TTC549 (cell line): ENCODE results near the gene TRIM27.
"Not testable (repeated sequence)": the region's sequence is repeated elsewhere in the genome, so short reads cannot be mapped to it uniquely, and the experiment has no call there.

ENCODE experiments used
- FAIRE-seq: peaks from 2 replicates; lab custom pipeline; 2012; peaks lifted over from hg19 to GRCh38; lab: Jason Lieb, UNC

The TRIM27 gene

DNA sequence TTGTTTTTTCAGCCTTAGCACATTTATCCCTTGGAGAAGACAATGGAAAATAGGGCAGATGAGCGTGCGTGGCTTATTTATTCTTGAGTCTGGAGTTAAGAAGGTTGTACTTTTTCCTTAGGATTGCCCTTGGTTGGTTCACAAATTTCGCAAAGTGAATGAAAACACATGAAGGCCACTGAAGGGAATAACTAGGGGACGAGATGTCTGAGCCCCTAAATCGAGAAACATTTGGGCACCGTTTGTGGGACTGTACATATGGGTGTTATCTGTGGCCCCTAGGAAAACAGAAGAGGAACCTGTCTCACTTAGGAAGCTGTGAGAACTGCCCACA, 19.4 kb upstream of the TRIM27 start:
- FAIRE-seq = no peak

DNA sequence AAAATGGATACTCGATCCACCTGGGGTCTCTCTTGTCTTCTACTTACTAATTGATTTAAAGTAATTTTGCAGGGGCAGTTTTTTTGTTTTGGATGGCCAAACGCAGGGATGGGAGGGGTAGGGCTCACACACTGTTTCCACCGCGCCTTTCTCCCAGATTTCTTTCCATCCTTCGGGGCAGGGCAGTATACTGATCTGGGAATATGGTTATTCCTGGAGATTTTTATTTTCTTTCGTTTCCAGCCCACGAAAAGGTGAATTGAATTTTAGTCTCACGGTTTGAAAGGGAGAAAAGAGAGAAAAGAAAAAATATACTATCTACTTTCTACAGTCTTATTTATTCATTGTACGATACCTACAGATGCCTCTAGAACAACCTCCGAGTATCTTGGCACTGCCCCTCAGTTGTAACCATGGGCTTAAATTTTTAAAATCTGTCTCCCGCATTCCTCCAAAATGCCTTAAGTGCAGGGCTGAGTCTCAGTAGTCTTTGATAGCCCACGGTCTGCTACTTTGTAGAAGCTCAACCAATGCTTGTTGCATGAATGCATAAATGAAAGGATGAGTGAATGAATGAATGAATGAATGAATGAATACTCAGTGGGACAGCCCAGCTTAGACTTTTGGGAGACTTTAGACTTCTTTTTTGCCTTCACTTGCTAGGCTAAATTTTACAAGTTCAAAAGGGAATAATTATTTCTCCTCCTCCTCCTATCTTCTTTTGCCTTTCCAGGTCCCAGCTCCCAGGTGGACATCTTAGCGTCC, 18.1 kb upstream of the TRIM27 start:
- FAIRE-seq = peak; percentile 3

DNA sequence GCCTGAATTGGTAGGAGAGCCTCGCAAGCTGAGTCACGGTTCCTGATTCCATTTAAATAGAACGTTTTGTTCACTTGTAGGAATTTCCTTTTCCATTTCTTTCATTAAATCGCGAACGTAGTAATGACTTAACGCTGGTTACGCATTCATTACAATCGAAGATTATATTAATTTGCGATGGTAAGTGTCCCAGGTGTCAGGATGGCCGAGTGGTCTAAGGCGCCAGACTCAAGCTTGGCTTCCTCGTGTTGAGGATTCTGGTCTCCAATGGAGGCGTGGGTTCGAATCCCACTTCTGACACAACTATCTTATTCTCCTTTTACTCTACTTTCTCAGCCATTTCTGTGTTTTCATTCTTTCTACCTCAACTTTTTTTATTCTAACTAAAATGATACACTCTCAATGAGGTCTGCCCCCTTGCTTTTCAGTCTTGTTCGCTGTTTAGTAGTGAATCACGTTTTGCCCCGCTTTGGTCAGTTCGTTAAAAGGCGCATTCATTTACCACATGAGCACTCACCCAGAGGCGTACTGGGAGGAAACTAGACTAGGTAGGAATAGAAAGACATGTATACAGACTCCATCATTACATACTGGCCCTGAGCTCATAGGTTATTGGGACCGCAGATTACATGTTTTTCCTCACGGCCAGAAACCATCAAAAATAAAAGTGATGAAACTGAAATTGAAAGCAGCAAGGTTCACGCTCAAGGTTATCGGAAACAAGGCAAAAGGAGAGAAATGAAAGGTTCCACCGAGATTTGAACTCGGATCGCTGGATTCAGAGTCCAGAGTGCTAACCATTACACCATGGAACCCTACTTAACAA, 17.3 kb upstream of the TRIM27 start:
- FAIRE-seq = no peak

DNA sequence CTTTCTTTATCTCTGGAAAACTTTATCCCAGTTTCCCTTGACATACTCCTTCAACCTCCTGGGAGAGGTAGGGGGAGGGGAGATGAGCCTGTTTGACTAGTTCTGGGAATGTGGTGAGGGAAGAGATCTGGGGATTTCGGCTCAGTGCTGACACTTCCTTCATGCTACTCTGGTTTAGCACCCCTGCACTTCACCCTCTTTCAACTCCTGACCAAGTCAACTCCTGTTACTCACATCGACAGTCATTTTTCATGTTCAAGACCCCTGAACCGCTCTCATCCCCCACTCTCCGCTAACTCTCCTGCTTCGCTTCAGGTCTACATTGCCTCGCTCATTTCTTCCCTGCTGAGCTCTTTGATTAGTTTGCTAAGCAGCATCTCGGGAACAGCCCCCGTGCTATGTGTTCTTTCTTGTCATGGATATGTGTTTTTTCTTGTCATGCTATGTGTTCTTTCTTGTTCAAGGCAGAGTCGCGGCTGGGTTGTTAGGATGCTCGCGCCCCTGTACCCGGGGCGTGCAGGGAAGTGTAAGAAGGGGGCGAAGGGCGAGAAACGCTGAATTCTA, 16.6 kb upstream of the TRIM27 start:
- FAIRE-seq = no peak

DNA sequence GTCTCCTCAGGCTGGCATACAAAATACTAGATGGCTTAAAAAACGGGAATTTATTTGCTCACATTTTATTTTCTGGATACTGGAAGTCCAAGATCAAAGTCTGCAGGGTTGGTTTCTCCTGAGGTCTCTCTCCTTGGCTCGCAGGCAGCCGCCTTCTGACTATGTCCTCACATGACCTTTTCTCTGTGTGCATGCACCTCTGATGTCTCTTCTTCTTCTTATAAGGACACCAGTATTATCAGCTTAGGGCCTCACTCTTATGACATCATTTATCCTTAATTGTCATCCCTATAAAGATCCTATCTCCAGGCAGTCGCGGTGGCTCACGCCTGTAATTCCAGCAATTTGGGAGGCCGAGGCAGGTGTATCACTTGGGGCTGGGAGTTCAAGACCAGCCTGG, 9.3 kb upstream of the TRIM27 start:
- FAIRE-seq = no peak

DNA sequence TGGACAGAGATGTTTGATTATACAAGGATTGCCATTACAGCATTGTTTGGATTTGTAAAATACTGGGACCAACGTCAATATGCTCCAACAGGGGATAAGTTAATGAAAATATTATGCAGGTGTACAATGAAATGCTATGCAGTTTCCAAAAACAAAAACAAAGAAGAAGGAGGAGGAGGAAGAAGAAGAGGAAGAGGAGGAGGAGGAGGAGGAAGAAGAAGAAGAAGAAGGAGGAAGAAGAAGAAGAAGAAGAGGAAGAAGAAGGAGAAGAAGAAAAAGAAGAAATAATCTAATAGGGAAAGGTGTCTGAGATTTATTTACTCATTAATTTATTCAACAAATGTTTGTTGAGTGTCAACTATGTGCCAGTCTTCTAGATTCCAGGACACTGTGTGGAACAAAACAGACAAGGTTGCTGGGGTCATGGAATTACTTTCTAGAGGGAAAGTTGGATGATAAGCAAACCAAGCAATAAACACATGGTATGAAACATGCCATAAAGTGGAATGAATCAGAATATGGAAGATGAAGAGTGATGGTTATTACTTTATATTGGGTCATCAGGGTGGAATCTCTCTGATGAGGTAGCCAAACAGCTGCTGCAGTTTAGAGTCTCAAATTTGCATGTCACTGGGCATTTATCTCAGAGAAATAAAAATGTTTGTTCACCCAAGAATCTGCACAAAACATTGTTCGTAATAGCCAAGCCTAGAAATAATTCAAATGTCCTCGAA, 6.3 kb upstream of the TRIM27 start:
- FAIRE-seq = no peak

DNA sequence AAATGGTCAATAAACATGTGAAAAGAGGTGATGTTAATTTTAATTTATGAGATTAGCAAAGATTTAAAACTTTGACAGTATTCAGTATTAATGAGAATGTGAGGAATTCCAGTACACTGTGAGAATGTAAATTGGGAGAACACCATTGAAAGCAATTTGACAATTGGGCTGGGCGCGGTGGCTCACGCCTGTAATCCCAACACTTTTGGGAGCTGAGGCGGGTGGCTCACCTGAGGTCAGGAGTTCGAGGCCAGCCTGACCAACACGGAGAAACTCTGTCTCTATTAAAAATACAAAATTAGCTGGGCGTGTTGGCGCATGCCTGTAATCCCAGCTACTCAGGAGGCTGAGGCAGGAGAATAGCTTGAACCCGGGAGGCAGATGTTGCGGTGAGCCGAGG, 5.6 kb upstream of the TRIM27 start:
- not testable (repeated sequence) for FAIRE-seq

DNA sequence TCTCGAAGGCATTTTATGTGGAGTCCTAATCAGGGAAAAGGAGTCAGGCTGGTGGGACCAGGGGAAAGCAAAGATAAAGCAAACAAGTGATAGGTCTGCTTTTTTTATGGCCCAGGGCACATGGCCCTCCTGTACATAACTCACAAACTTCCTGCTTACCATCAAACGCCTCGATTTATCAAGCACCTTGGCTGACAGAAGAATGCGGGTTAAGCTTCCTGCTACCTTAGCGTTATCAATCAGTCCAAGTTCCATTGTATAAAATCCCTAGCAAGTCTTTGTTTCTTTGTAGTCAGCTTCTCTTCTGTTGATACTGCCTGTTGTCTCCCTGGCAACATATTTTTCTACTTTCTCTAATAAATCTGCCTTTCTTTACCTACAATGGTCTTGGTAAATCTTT, 4.1 kb upstream of the TRIM27 start:
- no peak for FAIRE-seq

DNA sequence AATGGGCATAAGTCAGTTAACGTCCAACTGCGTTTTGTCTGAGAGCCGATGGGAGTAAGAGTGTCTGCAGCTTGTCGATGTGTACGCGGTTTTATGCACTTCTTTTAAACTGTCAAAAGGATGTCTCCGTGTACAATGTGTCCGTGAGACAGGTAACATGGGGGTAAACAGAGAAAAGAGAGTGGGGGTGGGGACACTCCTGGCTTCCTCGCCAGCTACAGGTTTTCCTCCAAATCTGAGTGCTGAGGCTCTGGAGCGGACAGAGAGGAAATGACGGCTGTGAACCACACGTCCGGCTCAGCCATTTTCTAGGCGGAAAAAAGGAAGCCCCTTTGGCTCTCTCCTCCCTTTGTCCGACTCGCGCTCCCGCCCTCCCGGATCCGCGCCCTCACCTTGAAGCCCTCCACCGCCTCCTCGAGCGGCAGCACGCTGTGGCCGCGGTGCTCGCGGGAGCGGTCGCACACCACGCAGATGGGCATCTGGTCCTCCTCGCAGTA, 916 bp downstream of the TRIM27 start:
- no peak for FAIRE-seq

DNA sequence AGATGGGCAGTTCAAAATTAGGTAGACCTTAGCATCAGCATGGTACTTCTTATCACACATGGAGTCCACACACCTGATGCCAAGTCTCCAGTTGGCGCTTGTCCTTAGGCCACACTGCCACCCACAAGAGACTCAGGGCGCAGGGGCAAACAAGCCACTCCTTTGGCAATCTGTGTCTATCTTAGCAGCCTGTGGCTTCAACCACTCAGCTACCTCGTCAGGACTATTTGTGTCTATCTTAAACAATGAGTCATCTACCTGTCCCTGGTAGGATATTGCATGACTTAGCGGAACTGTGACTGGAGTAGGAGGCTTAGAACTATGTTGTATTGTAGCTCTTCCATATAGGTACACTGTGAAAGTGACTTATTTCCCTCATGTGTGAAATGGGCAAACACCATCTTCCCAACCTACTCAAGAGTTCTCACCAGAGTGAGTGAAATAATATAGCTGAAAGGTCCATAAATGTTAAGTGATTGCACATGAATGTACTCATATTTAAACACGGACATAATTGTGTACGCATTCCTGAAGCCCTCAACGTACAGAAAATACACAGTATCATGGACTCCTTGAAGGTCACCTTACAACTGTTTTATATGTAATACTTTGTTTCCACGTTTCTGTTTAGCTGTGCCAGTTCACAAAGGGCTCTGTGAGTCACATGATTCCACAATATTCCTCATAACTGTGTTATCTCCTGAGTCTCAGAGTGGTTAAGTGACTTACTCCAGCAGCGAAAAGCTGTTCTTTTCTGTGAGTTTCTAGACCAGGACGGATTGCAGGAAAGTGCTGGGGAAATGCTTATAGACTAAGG, 1.6 kb downstream of the TRIM27 start:
- FAIRE-seq = no peak

DNA sequence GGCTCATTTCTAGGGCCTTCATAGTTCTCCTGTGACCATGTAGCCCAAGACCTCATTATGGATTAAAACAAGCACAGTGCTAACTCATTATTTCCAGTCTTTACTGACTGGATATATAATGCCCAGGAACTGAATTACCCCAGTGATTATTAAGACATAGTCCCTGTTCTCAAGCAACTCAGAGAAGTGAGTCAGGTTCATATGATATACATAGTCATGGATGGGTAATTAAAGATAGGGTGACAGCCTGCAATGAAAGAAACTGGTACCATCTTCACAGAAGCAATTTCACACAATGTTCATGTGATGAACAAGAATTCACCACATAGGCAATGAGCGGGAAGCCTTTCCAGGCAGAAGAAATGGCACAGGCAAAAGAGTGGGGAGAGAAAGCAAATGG, 3.5 kb downstream of the TRIM27 start:
- FAIRE-seq = no peak

DNA sequence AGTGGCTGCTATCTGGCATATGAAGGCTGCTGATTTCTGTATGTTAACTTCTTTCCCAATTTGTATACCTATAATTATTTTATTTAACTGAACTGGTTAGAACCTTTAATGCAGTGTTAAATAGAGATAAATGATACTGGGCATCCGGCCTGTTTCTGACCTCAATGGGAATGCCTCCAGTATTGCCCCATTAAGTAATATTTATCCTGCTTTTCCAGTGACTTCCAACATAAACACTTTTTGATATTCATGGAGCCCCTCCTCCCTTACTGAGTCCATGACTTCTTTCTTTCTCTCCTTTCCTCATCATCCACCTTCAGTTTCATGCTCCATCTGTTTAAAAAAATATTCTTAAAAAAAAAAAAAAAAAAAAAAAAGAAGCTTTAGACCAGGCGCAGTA, 8.8 kb downstream of the TRIM27 start:
- FAIRE-seq = no peak

DNA sequence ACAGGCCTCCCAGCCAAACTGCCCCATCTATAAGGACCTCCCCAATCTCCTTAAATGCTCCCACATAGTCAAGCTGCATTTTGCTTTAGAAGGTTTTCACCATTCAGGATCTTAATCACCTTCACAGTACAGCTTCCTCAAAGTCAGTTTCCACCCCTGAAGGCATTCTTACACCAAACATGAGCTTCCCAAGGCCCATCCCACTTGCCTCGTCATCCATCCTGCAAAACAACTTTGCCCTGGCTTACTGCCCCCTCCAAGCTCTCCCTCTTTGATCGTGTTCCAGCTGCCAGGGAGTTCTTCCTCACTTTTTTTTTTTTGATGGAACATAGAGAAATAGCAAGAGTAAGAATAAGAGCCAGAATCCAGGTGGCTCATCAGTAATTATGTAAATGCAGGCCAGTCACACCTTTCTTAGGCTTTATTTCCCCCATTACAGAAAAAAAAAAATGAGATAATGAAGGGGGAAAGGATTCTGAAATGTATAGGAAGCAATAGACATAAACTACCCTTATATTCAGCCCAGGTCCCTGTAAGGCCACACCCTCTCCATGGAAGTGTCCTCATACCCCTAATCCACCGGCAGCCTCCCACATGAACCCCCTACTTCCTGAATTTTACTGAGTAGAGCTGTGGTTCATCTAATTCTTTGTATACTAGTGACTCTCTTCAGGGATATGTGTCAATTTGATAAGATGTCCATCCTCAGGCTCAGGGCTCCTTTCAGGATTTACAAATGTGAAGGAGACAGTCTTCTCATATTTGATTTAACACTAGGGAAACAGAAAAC, 12.7 kb downstream of the TRIM27 start:
- FAIRE-seq = no peak

DNA sequence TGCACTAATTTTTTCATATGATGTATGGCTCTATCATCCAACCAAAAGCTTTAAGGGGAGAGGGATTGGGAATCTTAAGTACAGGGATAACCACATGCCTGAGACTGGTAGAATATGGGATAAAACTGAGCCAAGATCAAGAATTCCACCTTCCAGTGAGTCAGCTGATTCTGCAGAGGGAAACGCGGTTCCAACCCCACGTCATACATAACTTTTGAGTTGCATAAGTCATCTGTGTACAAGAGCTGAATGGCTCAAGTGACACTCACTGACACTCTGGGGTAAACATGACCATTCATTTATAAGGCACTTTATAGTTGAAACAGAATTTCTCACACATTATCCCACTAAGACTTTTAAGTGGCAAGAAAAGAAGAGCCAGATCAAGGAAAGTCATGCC, 16.4 kb downstream of the TRIM27 start:
- FAIRE-seq = no peak

DNA sequence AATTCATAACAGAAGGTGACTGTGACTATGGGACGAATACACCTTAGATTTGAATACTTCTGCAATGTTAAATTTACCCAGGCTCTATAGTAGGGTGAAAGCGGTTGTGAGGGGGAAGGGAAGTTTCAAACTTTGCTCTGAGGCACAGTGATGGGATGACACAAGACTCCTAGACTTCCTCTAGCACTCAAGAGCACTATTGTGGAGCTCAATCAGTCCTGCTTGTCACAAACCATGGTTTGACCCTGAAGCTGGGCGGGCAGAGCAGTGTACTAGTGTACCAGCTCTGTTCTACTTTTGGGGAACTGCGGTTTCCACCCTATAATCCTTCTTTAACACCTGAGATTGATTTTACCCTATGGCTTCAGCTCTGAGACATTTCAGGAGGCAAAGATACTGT, 17.1 kb downstream of the TRIM27 start:
- FAIRE-seq = no peak

DNA sequence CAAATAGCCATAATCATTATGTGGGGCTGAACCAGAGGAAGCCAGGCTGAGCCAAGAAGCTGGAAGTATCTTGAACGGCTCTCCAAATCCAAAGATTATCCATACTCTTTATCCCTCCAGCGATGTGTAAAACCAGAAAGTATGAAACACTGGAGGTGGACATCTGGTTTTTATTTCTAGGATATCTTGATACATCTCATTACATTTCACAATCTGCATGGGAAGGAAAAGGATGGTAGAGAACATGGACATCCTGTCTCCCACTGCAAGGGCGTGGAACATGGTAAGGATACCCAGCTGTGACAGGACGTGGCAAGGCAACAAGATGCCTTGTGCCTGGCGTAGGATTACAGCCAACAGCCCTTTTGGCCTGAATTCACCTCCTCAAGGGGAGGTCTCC, 20.1 kb downstream of the TRIM27 start:
- no peak for FAIRE-seq

DNA sequence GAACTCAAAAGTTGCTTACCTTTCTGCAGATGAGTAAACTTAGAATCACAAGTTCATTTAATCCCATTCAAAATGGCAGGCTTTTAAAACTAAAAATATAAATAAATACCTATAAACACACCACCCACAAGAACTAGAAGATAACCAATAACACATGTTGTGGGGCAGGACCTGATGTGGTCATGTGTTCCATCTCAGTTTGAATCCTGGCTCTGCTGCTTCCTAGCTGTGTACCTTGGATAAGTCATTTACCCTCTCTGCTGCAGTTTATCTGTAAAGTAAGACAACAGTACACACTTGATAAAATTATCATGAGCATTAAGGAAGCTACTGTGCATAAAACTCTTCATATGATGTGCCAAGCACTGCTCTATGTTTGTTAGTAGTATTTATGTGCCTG, 22.0 kb downstream of the TRIM27 start:
- FAIRE-seq = no peak

DNA sequence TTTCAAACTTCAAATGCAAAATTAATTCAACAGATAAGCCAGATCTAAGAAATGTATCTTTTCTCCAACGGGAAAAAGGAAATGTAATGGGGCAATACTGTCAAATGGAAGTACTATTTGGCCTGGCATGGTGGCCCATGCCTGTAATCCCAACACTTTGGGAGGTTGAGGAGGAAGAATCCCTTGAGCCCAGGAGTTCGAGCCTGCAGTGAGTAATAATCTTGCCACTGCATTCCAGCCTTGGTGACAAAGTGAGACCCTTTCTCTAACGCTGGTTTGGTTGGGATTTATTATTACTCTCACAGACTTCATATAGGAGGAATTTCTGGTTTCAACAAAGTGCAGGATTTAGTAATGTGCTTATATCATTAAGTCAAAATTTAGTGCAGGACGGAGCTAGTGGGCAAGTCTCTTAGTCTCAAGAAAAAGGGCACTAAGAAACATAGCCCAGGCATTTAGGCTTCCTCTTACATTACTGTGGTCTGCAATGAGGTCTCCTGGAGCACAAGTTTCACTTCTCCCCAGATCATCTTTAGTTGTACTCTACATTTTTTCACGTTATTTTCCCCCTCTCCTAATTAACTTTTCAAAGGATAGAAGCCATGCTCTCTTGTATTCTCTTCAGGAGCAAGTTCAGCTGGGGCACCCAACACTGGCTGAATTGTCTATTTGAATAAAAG, 23.1 kb downstream of the TRIM27 start:
- no peak for FAIRE-seq

DNA sequence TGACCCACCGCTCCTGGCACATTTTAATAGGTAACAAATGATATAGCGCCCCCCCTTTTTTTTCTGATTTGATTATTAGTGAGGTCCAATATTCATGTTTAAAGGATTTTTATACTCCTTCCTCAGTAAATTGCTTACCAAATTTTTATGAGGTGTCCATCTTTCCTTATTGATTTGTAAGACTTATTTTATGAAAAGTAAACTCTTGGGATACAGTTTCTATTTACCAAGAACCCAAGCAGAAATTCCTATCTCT, 25.1 kb downstream of the TRIM27 start:
- no peak for FAIRE-seq

DNA sequence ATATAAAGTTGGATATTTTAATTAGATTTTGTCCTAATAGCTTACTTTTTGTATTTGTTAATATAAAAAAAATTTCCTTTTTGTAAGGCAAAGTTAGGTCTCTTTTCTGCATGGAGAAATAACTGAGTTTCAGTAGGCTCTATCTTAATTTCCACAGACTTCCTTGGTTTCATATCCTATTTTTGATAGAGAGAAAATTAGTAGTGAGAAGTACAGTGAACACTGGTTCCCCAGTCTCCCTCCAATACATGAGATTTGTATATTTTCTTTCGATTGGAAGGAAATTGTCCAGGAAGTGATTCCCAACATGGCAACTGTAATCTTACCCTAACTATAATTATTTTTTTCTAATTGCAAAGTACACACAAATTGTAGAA, 26.4 kb downstream of the TRIM27 start:
- FAIRE-seq = no peak
